Activated CD8-positive, alpha-beta memory T cell treated with anti-CD3 and anti-CD28 coated beads, Interleukin-2, amount 10 ng/mL, durations not matched to agents 7 days and 5 days (primary cell): ENCODE measurements around the gene TRIM44. TPM values are rescaled to one million over a fixed set of nuclear protein-coding genes. Genes with fewer than 3 reads are reported as not detected.

Source experiments
- ATAC-seq: fragments of 150-1000 bp; cut with Tn5 transposase; one replicate; pipeline ENCODE4 v1.10.0; 2021; ENCODE audit warnings: moderate library complexity
- CTCF ChIA-PET: fragments of 350-600 bp; sonication (Branson Sonifier 250); formaldehyde crosslinking; loops from one replicate; lab custom pipeline; 2021; ENCODE audit warnings: antibody characterized with exemption; lab: Charles Lee
- DNase-seq: peaks from one replicate; pipeline ENCODE4 v3.0.0-alpha.2; 2020
- H3K27ac Mint-ChIP-seq: one replicate; pipeline ENCODE4 v1.8.0; 2021; ENCODE audit warnings: mild to moderate bottlenecking, mixed read lengths
- H3K27me3 Mint-ChIP-seq: one replicate; pipeline ENCODE4 v1.8.0; 2021; ENCODE audit warnings: mixed read lengths
- H3K36me3 Mint-ChIP-seq: one replicate; pipeline ENCODE4 v1.8.0; 2021; ENCODE audit warnings: mild to moderate bottlenecking, mixed read lengths
- H3K4me1 Mint-ChIP-seq: one replicate; pipeline ENCODE4 v1.8.0; 2021; ENCODE audit warnings: mixed read lengths
- H3K4me3 Mint-ChIP-seq: one replicate; pipeline ENCODE4 v1.8.0; 2021; ENCODE audit warnings: mild to moderate bottlenecking, moderate library complexity, mixed read lengths
- H3K9me3 Mint-ChIP-seq: one replicate; pipeline ENCODE4 v1.8.0; 2022; ENCODE audit warnings: low read depth, mixed read lengths
- total RNA-seq, 2 experiments: library from RNA; stranded (reverse); gene quantifications; one replicate each; pipeline ENCODE4 v1.2.3, GENCODE V29; 2021

TRIM44 gene, protein sequence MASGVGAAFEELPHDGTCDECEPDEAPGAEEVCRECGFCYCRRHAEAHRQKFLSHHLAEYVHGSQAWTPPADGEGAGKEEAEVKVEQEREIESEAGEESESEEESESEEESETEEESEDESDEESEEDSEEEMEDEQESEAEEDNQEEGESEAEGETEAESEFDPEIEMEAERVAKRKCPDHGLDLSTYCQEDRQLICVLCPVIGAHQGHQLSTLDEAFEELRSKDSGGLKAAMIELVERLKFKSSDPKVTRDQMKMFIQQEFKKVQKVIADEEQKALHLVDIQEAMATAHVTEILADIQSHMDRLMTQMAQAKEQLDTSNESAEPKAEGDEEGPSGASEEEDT
- 10 to 100 TPM; 23.1 to 24.2 TPM for total RNA-seq

DNA sequence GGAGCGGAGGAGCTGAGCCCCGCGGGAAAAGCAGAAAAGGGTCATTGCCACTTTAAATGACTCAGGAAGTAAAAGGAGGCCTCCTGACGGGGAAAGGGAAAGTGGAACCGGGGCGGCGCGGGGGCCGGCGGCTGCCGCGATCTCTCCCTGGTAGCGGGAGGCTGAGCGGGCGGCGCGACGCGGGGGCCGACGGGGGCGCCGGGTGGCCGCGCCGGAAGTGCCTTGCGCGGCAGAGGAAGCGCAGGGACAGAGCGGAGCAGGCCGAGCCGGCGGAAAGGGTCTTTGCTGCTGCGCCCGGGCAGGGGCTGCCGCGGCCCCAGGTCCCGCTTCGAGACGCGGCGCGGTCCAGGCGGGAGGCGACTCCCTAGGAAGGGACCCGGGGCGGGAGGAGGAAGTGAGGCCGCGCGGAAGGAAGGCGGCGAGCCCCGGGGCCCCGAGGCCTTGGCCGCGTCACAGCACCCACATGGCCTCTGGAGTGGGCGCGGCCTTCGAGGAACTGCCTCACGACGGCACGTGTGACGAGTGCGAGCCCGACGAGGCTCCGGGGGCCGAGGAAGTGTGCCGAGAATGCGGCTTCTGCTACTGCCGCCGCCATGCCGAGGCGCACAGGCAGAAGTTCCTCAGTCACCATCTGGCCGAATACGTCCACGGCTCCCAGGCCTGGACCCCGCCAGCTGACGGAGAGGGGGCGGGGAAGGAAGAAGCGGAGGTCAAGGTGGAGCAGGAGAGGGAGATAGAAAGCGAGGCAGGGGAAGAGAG, at the start of gene TRIM44:
TSS of gene TRIM44 (plus strand) at position 127 of the 759 bp plus-strand sequence. CDS start at position 464, 337 bp downstream.
- DNase-seq, result peak; percentile 87
- peaks cover 15% of the 10 kb centered on the region for H3K9me3 Mint-ChIP-seq
- peaks cover 37% of the 10 kb centered on the region for H3K4me1 Mint-ChIP-seq
- CTCF ChIA-PET, result interaction anchor here (1.4 kb wide), 1 partner anchor 13 kb away, joined by 3 read pairs; no protein-coding TSS in a partner anchor
- H3K36me3 Mint-ChIP-seq, result peaks cover 31% of the 10 kb centered on the region
- H3K27ac Mint-ChIP-seq, result peak within 1 kb of the TSS; percentile 91
- H3K4me3 Mint-ChIP-seq, result peak within 1 kb of the TSS; percentile 84
- ATAC-seq, result peak; percentile 89
- peaks cover 10% of the 10 kb centered on the region for H3K27me3 Mint-ChIP-seq

- no peak overlapping the region for H3K27ac Mint-ChIP-seq
- ATAC-seq (no peak), DNase-seq (no peak)
- H3K4me1 Mint-ChIP-seq, result peaks cover 4% of the 10 kb centered on the region
- H3K36me3 Mint-ChIP-seq, result no peaks in the 10 kb centered on the region
- H3K9me3 Mint-ChIP-seq, result no peaks in the 10 kb centered on the region
- CTCF ChIA-PET, result interaction anchor here (1.0 to 2.0 kb wide), 5 partner anchors 18 to 652 kb away, joined by 3 to 19 read pairs (median 3); no protein-coding TSS in a partner anchor
- H3K27me3 Mint-ChIP-seq, result peaks cover 43% of the 10 kb centered on the region
- H3K4me3 Mint-ChIP-seq, result no peak overlapping the region
Measured at GRCh38 chr11:35614939-35615569, 47.5 kb upstream of the TRIM44 start.

DNA sequence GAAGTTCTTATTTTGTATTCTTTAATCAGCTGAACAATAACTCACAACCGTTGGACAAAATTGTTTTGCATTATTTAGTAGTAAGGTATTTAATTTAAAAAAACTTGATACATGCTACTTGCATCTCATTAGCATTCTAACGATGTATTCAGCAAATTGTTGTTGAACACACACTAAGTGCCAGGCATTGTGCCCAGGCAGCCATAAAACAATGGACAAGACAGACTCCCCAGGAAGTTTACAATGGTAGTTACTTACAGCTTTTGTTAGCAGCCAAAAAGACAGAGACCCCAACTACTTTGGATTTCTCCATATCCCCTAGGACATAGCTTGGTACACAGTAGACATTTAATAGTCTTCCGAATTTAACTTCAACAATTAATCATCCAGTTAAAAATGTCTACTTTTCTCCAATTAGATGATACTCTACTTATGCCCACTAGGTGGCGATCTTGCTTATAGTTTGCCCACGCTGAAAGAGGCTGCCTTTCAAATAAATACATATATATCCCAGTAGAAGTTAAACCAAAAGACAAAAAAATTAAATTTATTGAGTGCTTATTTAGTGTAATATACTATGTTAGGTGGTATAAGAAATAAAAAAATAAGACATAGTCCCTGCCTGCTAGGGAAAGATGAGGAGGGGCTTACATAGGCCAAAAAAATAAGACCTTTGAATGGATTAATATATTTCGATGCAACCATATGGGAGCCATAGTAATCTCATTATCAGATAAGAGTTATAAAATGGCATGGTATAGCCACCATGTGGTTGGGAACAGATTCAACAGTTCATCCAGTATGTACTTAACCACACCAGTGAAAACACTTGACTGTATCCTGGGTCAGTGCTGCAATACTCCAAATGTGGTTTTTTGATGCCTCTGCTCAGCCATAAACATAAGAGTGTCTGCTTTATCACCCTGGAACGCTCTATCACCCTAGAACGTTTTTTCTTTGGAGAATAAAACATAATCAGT, 46.4 kb upstream of the TRIM44 start:
- H3K36me3 Mint-ChIP-seq, result no peaks in the 10 kb centered on the region
- H3K27ac Mint-ChIP-seq, result no peak overlapping the region
- H3K4me1 Mint-ChIP-seq, result peaks cover 4% of the 10 kb centered on the region
- H3K4me3 Mint-ChIP-seq, result no peak overlapping the region
- H3K9me3 Mint-ChIP-seq, result no peaks in the 10 kb centered on the region
- DNase-seq (no peak), ATAC-seq (no peak)
- CTCF ChIA-PET, result interaction anchor here (1.0 to 2.0 kb wide), 6 partner anchors 11 to 650 kb away, joined by 3 to 19 read pairs (median 3); no protein-coding TSS in a partner anchor
- H3K27me3 Mint-ChIP-seq, result peaks cover 54% of the 10 kb centered on the region

- H3K4me3 Mint-ChIP-seq, result no peak overlapping the region
- no peak for ATAC-seq
- no peak overlapping the region for H3K27ac Mint-ChIP-seq
- H3K36me3 Mint-ChIP-seq, result no peaks in the 10 kb centered on the region
- H3K4me1 Mint-ChIP-seq, result peaks cover 4% of the 10 kb centered on the region
- no peaks in the 10 kb centered on the region for H3K9me3 Mint-ChIP-seq
- H3K27me3 Mint-ChIP-seq, result peaks cover 61% of the 10 kb centered on the region
- no peak for DNase-seq
- CTCF ChIA-PET, result interaction anchor here (1.2 to 3.3 kb wide), 2 partner anchors 46 to 650 kb away, joined by 3 to 10 read pairs; no protein-coding TSS in a partner anchor
Measured at GRCh38 chr11:35617316-35617686, 45.3 kb upstream of the TRIM44 start.

GRCh38 chr11:35617687-35618496, 44.7 kb upstream of the TRIM44 start, which contains the start of gene FJX1:
TSS of gene FJX1 (plus strand) at chr11:35618460. CDS start at chr11:35618637, 177 bp downstream.
- Mint-ChIP-seq H3K9me3 (no peaks in the 10 kb centered on the region), H3K27ac (no peak within 1 kb of the TSS), H3K4me1 (peaks cover 4% of the 10 kb centered on the region), H3K4me3 (no peak within 1 kb of the TSS), H3K27me3 (peaks cover 66% of the 10 kb centered on the region), H3K36me3 (no peaks in the 10 kb centered on the region)
- ATAC-seq (no peak), DNase-seq (no peak)
- CTCF ChIA-PET, result interaction anchor here (0.6 to 3.3 kb wide), 4 partner anchors 46 to 649 kb away, joined by 3 to 10 read pairs (median 3); no protein-coding TSS in a partner anchor

DNA sequence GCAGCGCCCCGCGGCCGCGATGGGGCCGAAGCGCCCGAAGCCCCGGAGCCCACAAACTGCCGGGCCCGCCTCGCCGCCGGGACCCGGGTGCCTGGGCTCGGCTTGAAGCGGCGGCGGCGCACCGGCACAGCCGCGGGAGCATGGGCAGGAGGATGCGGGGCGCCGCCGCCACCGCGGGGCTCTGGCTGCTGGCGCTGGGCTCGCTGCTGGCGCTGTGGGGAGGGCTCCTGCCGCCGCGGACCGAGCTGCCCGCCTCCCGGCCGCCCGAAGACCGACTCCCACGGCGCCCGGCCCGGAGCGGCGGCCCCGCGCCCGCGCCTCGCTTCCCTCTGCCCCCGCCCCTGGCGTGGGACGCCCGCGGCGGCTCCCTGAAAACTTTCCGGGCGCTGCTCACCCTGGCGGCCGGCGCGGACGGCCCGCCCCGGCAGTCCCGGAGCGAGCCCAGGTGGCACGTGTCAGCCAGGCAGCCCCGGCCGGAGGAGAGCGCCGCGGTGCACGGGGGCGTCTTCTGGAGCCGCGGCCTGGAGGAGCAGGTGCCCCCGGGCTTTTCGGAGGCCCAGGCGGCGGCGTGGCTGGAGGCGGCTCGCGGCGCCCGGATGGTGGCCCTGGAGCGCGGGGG, 44.0 kb upstream of the TRIM44 start:
- CTCF ChIA-PET, result interaction anchor here (0.6 to 3.3 kb wide), 5 partner anchors 45 to 1234 kb away, joined by 3 to 10 read pairs (median 3); no protein-coding TSS in a partner anchor
- ATAC-seq (peak; percentile 52), DNase-seq (no peak)
- H3K27ac Mint-ChIP-seq, result no peak overlapping the region
- H3K27me3 Mint-ChIP-seq, result peaks cover 72% of the 10 kb centered on the region
- no peaks in the 10 kb centered on the region for H3K36me3 Mint-ChIP-seq
- no peaks in the 10 kb centered on the region for H3K9me3 Mint-ChIP-seq
- no peak overlapping the region for H3K4me3 Mint-ChIP-seq
- H3K4me1 Mint-ChIP-seq, result peaks cover 4% of the 10 kb centered on the region

GRCh38 chr11:35619116-35619854, 43.3 kb upstream of the TRIM44 start:
- DNase-seq (no peak), ATAC-seq (no peak)
- peaks cover 75% of the 10 kb centered on the region for H3K27me3 Mint-ChIP-seq
- peaks cover 4% of the 10 kb centered on the region for H3K4me1 Mint-ChIP-seq
- no peak overlapping the region for H3K27ac Mint-ChIP-seq
- CTCF ChIA-PET, result interaction anchor here (0.8 to 3.3 kb wide), 4 partner anchors 194 to 1233 kb away, joined by 3 to 10 read pairs (median 3); no protein-coding TSS in a partner anchor
- H3K4me3 Mint-ChIP-seq, result no peak overlapping the region
- no peaks in the 10 kb centered on the region for H3K36me3 Mint-ChIP-seq
- no peaks in the 10 kb centered on the region for H3K9me3 Mint-ChIP-seq

- Mint-ChIP-seq H3K36me3 (no peaks in the 10 kb centered on the region), H3K27me3 (peaks cover 72% of the 10 kb centered on the region), H3K9me3 (no peaks in the 10 kb centered on the region), H3K27ac (no peak overlapping the region), H3K4me1 (peaks cover 4% of the 10 kb centered on the region), H3K4me3 (no peak overlapping the region)
- ATAC-seq (no peak), DNase-seq (no peak)
- CTCF ChIA-PET, result interaction anchor here (1.5 to 3.3 kb wide), 2 partner anchors 202 to 647 kb away, joined by 3 to 10 read pairs; no protein-coding TSS in a partner anchor
Measured at GRCh38 chr11:35619855-35620640, 42.5 kb upstream of the TRIM44 start.

GRCh38 chr11:35620795-35621194, 41.8 kb upstream of the TRIM44 start:
- H3K27me3 Mint-ChIP-seq, result peaks cover 68% of the 10 kb centered on the region
- H3K4me1 Mint-ChIP-seq, result peaks cover 4% of the 10 kb centered on the region
- no peak for ATAC-seq
- H3K27ac Mint-ChIP-seq, result no peak overlapping the region
- no peak for DNase-seq
- no peak overlapping the region for H3K4me3 Mint-ChIP-seq
- no peaks in the 10 kb centered on the region for H3K9me3 Mint-ChIP-seq
- H3K36me3 Mint-ChIP-seq, result no peaks in the 10 kb centered on the region
- CTCF ChIA-PET, result interaction anchor here (3.3 kb wide), 1 partner anchor 646 kb away, joined by 10 read pairs; no protein-coding TSS in a partner anchor

DNA sequence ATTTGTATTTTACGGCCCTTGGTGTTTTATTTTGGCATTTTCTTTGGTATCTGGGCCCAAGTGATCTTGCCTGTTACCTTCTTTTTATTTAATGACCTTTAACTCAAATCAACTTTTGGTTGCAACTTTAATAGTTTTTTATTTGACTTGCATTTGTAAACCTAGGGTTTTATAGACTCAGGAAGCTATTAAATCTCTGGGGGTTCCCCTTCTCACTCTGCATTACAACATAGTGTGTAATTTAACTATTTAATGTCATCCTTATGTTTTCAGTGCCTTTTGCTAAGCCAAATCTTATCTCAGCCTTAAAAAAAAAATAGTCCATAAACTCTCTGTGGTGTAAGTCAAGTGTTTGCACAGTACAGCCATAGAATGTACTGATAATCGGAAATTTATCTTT, 41.0 kb upstream of the TRIM44 start:
- no peak for ATAC-seq
- H3K36me3 Mint-ChIP-seq, result no peaks in the 10 kb centered on the region

More for the DNA sequence above, 41.0 kb upstream of the TRIM44 start:
- DNase-seq, result no peak
- CTCF ChIA-PET, result no interaction called here
- no peaks in the 10 kb centered on the region for H3K9me3 Mint-ChIP-seq
- H3K4me3 Mint-ChIP-seq, result no peak overlapping the region
- H3K27ac Mint-ChIP-seq, result no peak overlapping the region
- H3K4me1 Mint-ChIP-seq, result peaks cover 4% of the 10 kb centered on the region
- H3K27me3 Mint-ChIP-seq, result peaks cover 71% of the 10 kb centered on the region
